Measurements from ENCODE around the gene ACKR1. TPM values are rescaled to one million over a fixed set of nuclear protein-coding genes. Genes with fewer than 3 reads are reported as not detected.
A peak's percentile ranks its signal among the peaks of the same experiment; 100 is the strongest.

The ACKR1 gene
- total RNA-seq, 2 experiments from 2014 or later = not detected

DNA sequence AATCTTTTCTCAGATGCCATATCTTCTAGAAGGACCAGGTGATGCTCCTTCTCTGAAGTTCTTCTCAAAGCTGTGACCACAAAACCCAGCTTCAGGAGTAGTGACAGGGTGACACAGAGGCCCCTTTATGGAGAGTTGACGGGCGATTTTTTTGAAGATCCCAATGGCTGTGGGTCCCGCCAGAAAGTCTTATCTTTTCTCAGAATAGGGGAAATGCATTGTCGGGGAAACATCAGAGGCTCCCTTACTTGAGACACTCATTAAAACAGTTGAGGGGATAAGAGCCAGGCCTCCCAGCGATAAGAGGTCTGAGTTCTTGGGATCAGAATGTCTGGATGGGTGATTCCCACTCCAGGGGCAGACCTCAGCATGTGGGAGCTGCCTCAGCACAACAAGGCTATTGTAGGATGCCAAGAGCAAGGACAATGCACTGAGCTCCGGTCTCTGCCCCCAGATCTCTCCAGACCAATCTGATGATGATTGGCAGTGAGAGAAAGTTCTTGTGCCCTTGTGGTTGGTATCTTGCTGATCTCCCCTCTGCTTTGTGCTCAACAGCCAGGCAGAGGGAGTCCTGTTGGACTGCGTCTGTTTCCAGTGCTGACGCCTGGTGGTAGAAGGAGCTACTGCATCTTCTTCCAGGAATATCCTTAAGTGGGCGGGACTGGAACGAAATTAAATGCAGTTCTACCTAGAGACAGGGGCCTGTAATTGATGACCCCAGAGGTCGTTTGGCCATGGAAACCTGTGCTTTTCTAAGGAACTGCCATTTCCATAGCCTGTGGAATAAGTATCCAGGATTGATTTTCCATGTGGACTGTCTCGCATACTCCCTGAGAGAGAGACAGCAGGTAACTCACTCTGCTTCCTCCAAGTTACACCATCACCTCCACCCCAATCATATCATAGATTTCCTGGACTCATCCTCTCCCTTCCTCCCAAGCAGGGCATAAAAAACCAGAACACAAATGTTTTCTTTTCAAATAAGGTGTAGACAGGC, 6.8 kb upstream of the ACKR1 start:
- Mint-ChIP-seq H3K27me3 (peaks cover 30% of the 10 kb centered on the region), H3K27ac (no peak overlapping the region), H3K4me3 (no peak overlapping the region), H3K36me3 (ENCODE audit: low read depth) (no peaks in the 10 kb centered on the region), H3K4me1 (ENCODE audit: low read depth) (peaks cover 16% of the 10 kb centered on the region), H3K9me3 (no peaks in the 10 kb centered on the region)
- POLR2A ChIA-PET = no interaction called here
- DNase-seq = peak; percentile 76
- CTCF ChIA-PET = interaction anchor here (0.7 to 5.4 kb wide), 21 partner anchors 10 to 419 kb away, joined by 3 to 65 read pairs (median 4); no protein-coding TSS in a partner anchor
- intact Hi-C loops (cut with micrococcal nuclease) = loop anchor here (5.0 kb wide), 1 partner anchor 36 kb away; no protein-coding TSS in a partner anchor
- peak; percentile 80 for TF ChIP-seq CTCF (IDR thresholded peaks at IDR 0.05)
- ATAC-seq = peak; percentile 86

- ChIA-PET CTCF (interaction anchor here (1.3 to 1.8 kb wide), 2 partner anchors 11 to 14 kb away, joined by 5 to 7 read pairs; no protein-coding TSS in a partner anchor), POLR2A (no interaction called here)
- Mint-ChIP-seq H3K9me3 (no peaks in the 10 kb centered on the region), H3K4me1 (ENCODE audit: low read depth) (peaks cover 16% of the 10 kb centered on the region), H3K27ac (no peak overlapping the region), H3K36me3 (ENCODE audit: low read depth) (no peaks in the 10 kb centered on the region), H3K27me3 (peaks cover 38% of the 10 kb centered on the region), H3K4me3 (no peak overlapping the region)
- no peak for DNase-seq
- no peak for ATAC-seq
- intact Hi-C loops (cut with micrococcal nuclease) = loop anchor here (5.0 kb wide), 1 partner anchor 38 kb away; no protein-coding TSS in a partner anchor
- TF ChIP-seq CTCF (IDR thresholded peaks at IDR 0.05) = no peak
Observed at GRCh38 chr1:159199901-159200300, 4.8 kb upstream of the ACKR1 start.

- ATAC-seq (no peak), DNase-seq (no peak)
- peaks cover 16% of the 10 kb centered on the region for H3K4me1 Mint-ChIP-seq (ENCODE audit: low read depth)
- no peaks in the 10 kb centered on the region for H3K36me3 Mint-ChIP-seq (ENCODE audit: low read depth)
- no peak overlapping the region for H3K27ac Mint-ChIP-seq
- ChIA-PET POLR2A (interaction anchor here (0.6 kb wide), 1 partner anchor 99 kb away, joined by 3 read pairs; no protein-coding TSS in a partner anchor), CTCF (interaction anchor here (1.3 to 1.8 kb wide), 2 partner anchors 10 to 13 kb away, joined by 5 to 7 read pairs; no protein-coding TSS in a partner anchor)
- no peak for TF ChIP-seq CTCF (IDR thresholded peaks at IDR 0.05)
- intact Hi-C loops (cut with micrococcal nuclease) = no loop called here
- H3K4me3 Mint-ChIP-seq = no peak overlapping the region
- no peaks in the 10 kb centered on the region for H3K9me3 Mint-ChIP-seq
- H3K27me3 Mint-ChIP-seq = peaks cover 42% of the 10 kb centered on the region
Observed at GRCh38 chr1:159200769-159201168, 3.9 kb upstream of the ACKR1 start.

DNA sequence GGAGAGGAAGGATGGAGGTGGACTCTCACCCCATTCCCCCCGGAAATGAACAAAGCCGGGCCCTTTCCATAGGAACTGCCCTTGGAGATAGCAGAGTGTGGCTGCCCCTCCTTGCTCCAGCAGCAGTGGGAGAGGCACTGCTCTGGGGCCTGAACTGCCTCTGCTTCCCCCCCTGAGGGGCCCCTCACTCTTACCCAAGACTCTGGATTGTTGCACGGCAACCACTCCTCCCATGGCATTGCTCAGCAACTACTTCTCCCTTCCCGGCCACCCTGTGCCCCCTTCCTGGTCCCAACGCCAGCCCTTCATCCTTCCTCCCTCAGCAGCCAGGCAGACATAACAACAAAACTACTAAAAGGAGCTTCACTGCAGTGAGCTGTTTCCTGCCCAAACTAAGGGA, 3.0 kb upstream of the ACKR1 start:
- intact Hi-C loops (cut with micrococcal nuclease) = no loop called here
- ChIA-PET CTCF (interaction anchor here (2.6 kb wide), 1 partner anchor 69 kb away, joined by 14 read pairs; no protein-coding TSS in a partner anchor), POLR2A (interaction anchor here (1.1 kb wide), 1 partner anchor 18 kb away, joined by 3 read pairs; no protein-coding TSS in a partner anchor)
- no peaks in the 10 kb centered on the region for H3K9me3 Mint-ChIP-seq
- H3K27me3 Mint-ChIP-seq = peaks cover 42% of the 10 kb centered on the region
- ATAC-seq (no peak), DNase-seq (no peak)
- H3K4me1 Mint-ChIP-seq (ENCODE audit: low read depth) = peaks cover 16% of the 10 kb centered on the region
- no peak for TF ChIP-seq CTCF (IDR thresholded peaks at IDR 0.05)
- no peak overlapping the region for H3K27ac Mint-ChIP-seq
- H3K36me3 Mint-ChIP-seq (ENCODE audit: low read depth) = no peaks in the 10 kb centered on the region
- no peak overlapping the region for H3K4me3 Mint-ChIP-seq

Data from activated CD8-positive, alpha-beta T cell treated with anti-CD3 and anti-CD28 coated beads for 36 hours (primary cell).